PC-9 (cell line): ENCODE data around the gene IER3. TPM values are rescaled to one million over a fixed set of nuclear protein-coding genes. Genes with fewer than 3 reads are reported as not detected.

Source experiments
- BruUV-seq: library from RNA; stranded (reverse); fragments of 400-500 nt; replicated peaks from 2 replicates; lab custom pipeline; 2021; lab: Mats Ljungman, UMichigan
- CTCF ChIA-PET: fragments of 300-600 bp; sonication (Branson Sonifier 250); formaldehyde crosslinking; loops from one replicate; lab custom pipeline; 2022; ENCODE audit warnings: antibody characterized with exemption; lab: Charles Lee
- POLR2A ChIA-PET: fragments of 300-600 bp; sonication (Branson Sonifier 250); formaldehyde crosslinking; loops from one replicate; lab custom pipeline; 2022; ENCODE audit warnings: antibody characterized with exemption; ENCODE audit not compliant: unreplicated experiment; lab: Charles Lee
- DNase-seq, 2 experiments: peaks; one replicate each; pipeline versions ENCODE4 v3.0.0 to v3.0.0-alpha.2; 2015 to 2022; ENCODE audit warnings: mixed read lengths in 1 of 2
- H2AFZ ChIP-seq: fragments of 200-600 bp; sonication (generic); 2 replicates; pipeline ENCODE4 v1.8.1; 2017; ENCODE audit warnings: antibody characterized with exemption
- H3F3A ChIP-seq: fragments of 200-600 bp; sonication (generic); 2 replicates; pipeline ENCODE4 v1.8.1; 2017; ENCODE audit warnings: antibody characterized with exemption, mild to moderate bottlenecking, low read depth; ENCODE audit not compliant: insufficient read depth
- H3K27ac ChIP-seq: fragments of 200-600 bp; sonication (generic); 2 replicates; pipeline ENCODE4 v1.6.1; 2016; ENCODE audit warnings: mixed run types
- H3K27me3 ChIP-seq: fragments of 200-600 bp; sonication (generic); 2 replicates; pipeline ENCODE4 v1.6.1; 2016; ENCODE audit warnings: low read depth, mixed run types; ENCODE audit not compliant: insufficient read depth
- H3K36me3 ChIP-seq: fragments of 200-600 bp; sonication (generic); 2 replicates; pipeline ENCODE4 v1.6.1; 2016; ENCODE audit warnings: low read depth, mixed run types
- H3K4me1 ChIP-seq: fragments of 200-600 bp; sonication (generic); replicated peaks from 2 replicates; pipeline ENCODE4 v1.6.1; 2016; ENCODE audit warnings: mixed run types; ENCODE audit not compliant: insufficient read depth
- H3K4me2 ChIP-seq: fragments of 200-600 bp; sonication (generic); 2 replicates; pipeline ENCODE4 v1.6.1; 2017; ENCODE audit warnings: mixed run types
- H3K4me3 ChIP-seq: fragments of 200-600 bp; sonication (generic); 2 replicates; pipeline ENCODE4 v1.6.1; 2016; ENCODE audit warnings: mixed run types
- H3K79me2 ChIP-seq: fragments of 200-600 bp; sonication (generic); 2 replicates; pipeline ENCODE4 v1.6.1; 2017; ENCODE audit warnings: low read depth, mixed run types
- H3K9me2 ChIP-seq: fragments of 200-600 bp; sonication (generic); 2 replicates; pipeline ENCODE4 v1.8.1; 2017; ENCODE audit warnings: mild to moderate bottlenecking; ENCODE audit not compliant: insufficient read depth
- H3K9me3 ChIP-seq: fragments of 200-600 bp; sonication (generic); 2 replicates; pipeline ENCODE4 v1.8.1; 2016; ENCODE audit warnings: low read depth; ENCODE audit not compliant: insufficient read depth
- H4K20me1 ChIP-seq: fragments of 200-600 bp; sonication (generic); 2 replicates; pipeline ENCODE4 v1.8.1; 2017; ENCODE audit not compliant: insufficient read depth
- EZH2 ChIP-seq: fragments of 200-600 bp; sonication (generic); IDR thresholded peaks from 2 replicates; pipeline ENCODE4 v1.8.0; 2017; ENCODE audit warnings: antibody characterized with exemption, low read depth
- intact Hi-C: fragments of 100-400 bp; cut with micrococcal nuclease; formaldehyde crosslinking; loops from one replicate; pipeline ENCODE4 v1.10.0; 2022; ENCODE audit not compliant: unreplicated experiment
- total RNA-seq: library from RNA; stranded (reverse); gene quantifications from 2 replicates; pipeline ENCODE4 v1.2.3, GENCODE V29; 2021
- TF ChIP-seq, protein P1 (sequence below): fragments of 200-600 bp; sonication (generic); conservative IDR thresholded peaks from 2 replicates; pipeline ENCODE4 v1.6.1; 2017; ENCODE audit warnings: mixed run types, antibody characterized with exemption, mild to moderate bottlenecking, moderate library complexity

IER3 gene
- total RNA-seq, 1 experiment from 2014 or later, result 117 TPM

- Histone ChIP-seq H3K4me2 (peak overlapping the region; percentile 52), H3K4me1 (peaks cover 64% of the 10 kb centered on the region), H3F3A (peaks cover 60% of the 10 kb centered on the region), H3K36me3 (no peaks in the 10 kb centered on the region), H3K27me3 (no peaks in the 10 kb centered on the region), H3K9me3 (no peaks in the 10 kb centered on the region), H4K20me1 (no peaks in the 10 kb centered on the region), H3K9me2 (no peaks in the 10 kb centered on the region), H3K27ac (peak overlapping the region; percentile 78), H3K4me3 (no peak overlapping the region), H3K79me2 (no peaks in the 10 kb centered on the region), H2AFZ (peak overlapping the region; percentile 36)
- POLR2A ChIA-PET, result interaction anchor here (0.5 to 1.6 kb wide), 8 partner anchors 12 to 192 kb away, joined by 3 to 28 read pairs (median 5); partner anchors contain the start of gene DDR1
- no peak for TF ChIP-seq EZH2
- TF ChIP-seq, protein P1, sequence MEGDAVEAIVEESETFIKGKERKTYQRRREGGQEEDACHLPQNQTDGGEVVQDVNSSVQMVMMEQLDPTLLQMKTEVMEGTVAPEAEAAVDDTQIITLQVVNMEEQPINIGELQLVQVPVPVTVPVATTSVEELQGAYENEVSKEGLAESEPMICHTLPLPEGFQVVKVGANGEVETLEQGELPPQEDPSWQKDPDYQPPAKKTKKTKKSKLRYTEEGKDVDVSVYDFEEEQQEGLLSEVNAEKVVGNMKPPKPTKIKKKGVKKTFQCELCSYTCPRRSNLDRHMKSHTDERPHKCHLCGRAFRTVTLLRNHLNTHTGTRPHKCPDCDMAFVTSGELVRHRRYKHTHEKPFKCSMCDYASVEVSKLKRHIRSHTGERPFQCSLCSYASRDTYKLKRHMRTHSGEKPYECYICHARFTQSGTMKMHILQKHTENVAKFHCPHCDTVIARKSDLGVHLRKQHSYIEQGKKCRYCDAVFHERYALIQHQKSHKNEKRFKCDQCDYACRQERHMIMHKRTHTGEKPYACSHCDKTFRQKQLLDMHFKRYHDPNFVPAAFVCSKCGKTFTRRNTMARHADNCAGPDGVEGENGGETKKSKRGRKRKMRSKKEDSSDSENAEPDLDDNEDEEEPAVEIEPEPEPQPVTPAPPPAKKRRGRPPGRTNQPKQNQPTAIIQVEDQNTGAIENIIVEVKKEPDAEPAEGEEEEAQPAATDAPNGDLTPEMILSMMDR, result no peak; the same call in 1 of the 2 replicates
- CTCF ChIA-PET, result interaction anchor here (0.6 to 1.0 kb wide), 7 partner anchors 11 to 115 kb away, joined by 3 to 5 read pairs (median 4); no protein-coding TSS in a partner anchor
- DNase-seq, result peak in 1 of 2 experiments; percentile 88
- intact Hi-C loops, result no loop called here
- no TSS peak for BruUV-seq
These were observed 19.5 kb upstream of the IER3 start for GRCh38 chr6:30763618-30764489.

DNA sequence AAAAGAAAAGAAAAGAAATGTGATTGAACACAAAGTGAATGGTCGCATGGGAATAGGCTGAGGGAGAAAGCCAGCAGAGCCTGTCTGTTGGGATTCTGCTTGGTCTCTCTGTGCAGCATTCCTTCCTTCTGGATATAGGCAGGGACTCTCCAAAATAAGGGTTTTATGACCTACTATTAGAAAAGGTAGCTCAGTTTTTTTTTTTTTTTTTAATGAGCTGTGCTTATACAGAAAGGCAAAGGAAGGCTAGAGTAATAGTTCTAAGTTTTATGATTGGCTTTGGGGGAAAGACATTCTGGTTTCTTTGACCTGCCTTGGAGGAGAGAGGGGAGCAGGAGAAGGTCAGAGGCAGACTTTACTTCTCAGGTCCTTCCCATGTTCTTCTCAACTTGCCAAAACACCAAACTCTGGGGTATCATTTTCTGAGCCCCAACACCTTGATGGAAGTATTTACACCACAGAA, 18.8 kb upstream of the IER3 start:
- BruUV-seq, result no TSS peak
- Histone ChIP-seq H3F3A (peaks cover 57% of the 10 kb centered on the region), H3K27me3 (no peaks in the 10 kb centered on the region), H3K9me3 (no peaks in the 10 kb centered on the region), H3K4me1 (peaks cover 60% of the 10 kb centered on the region), H3K9me2 (no peaks in the 10 kb centered on the region), H3K4me2 (peak overlapping the region; percentile 52), H3K4me3 (no peak overlapping the region), H4K20me1 (no peaks in the 10 kb centered on the region), H2AFZ (peak overlapping the region; percentile 36), H3K36me3 (no peaks in the 10 kb centered on the region), H3K27ac (peak overlapping the region; percentile 78), H3K79me2 (no peaks in the 10 kb centered on the region)
- DNase-seq, result no peak
- CTCF ChIA-PET, result interaction anchor here (0.6 to 0.7 kb wide), 2 partner anchors 14 to 92 kb away, joined by 3 to 4 read pairs; no protein-coding TSS in a partner anchor
- POLR2A ChIA-PET, result interaction anchor here (0.5 to 1.6 kb wide), 4 partner anchors 11 to 150 kb away, joined by 3 to 28 read pairs (median 12); no protein-coding TSS in a partner anchor
- intact Hi-C loops, result no loop called here
- no peak for TF ChIP-seq EZH2
- TF ChIP-seq, protein P1, result no peak

DNA sequence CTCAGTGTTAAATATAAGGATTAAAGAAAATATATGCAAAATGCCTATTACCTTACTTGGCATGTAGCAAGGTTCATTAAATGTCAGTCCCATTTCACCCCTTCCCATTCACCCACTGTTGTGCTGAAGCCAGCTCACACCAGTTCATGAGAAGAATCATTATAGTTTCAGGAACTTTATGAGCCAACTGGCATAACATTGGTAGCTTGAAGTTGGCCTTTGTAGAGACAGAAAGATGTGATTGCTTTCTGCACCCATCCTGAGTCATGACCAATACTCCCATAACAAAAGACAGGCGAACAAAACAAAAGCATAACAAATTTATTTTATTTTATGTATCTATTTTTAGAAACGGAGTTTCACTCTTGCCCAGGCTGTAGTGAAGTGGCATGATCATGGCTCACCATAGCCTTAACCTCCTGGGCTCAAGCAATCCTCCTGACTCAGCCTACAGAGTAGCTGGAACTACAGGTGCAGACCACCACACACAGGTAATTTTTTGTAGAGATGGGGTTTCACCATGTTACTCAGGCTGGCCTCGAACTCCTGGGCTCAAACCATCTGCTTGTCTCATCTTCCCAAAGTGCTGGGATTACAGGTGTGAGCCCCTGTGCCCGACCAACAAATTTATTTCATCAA, 17.6 kb upstream of the IER3 start:
- POLR2A ChIA-PET, result no interaction called here

More for the DNA sequence above, 17.6 kb upstream of the IER3 start:
- H3K9me2 ChIP-seq, result no peaks in the 10 kb centered on the region
- no peak overlapping the region for H3K4me3 ChIP-seq
- BruUV-seq, result no TSS peak
- intact Hi-C loops, result no loop called here
- TF ChIP-seq, protein P1, result no peak
- no peak for TF ChIP-seq EZH2
- no peak overlapping the region for H2AFZ ChIP-seq
- no peaks in the 10 kb centered on the region for H3K79me2 ChIP-seq
- no peaks in the 10 kb centered on the region for H3K36me3 ChIP-seq
- H3K27ac ChIP-seq, result no peak overlapping the region
- no peak overlapping the region for H3K4me2 ChIP-seq
- H3K27me3 ChIP-seq, result no peaks in the 10 kb centered on the region
- H3K9me3 ChIP-seq, result no peaks in the 10 kb centered on the region
- peaks cover 55% of the 10 kb centered on the region for H3K4me1 ChIP-seq
- CTCF ChIA-PET, result interaction anchor here (0.5 to 0.7 kb wide), 2 partner anchors 17 to 47 kb away, joined by 6 to 8 read pairs; no protein-coding TSS in a partner anchor
- no peaks in the 10 kb centered on the region for H4K20me1 ChIP-seq
- H3F3A ChIP-seq, result peaks cover 55% of the 10 kb centered on the region
- no peak for DNase-seq
